OCI-LY1 (cell line): ENCODE measurements around the gene ITFG1.
"Not testable (repeated sequence)": the region's sequence is repeated elsewhere in the genome, so short reads cannot be mapped to it uniquely, and the experiment has no call there.

Experiments
- CTCF ChIP-seq: fragments of 200-600 bp; sonication (generic), shearing (Covaris generic); IDR thresholded peaks from 2 replicates; pipeline ENCODE4 v1.5.1; 2017; ENCODE audit warnings: mild to moderate bottlenecking, antibody characterized with exemption, low read length, moderate library complexity, mixed read lengths
- EZH2 ChIP-seq: fragments of 200-600 bp; sonication (generic), shearing (Covaris generic); IDR thresholded peaks from 2 replicates; pipeline ENCODE4 v1.8.0; 2017; ENCODE audit warnings: borderline replicate concordance, mixed run types, mild to moderate bottlenecking, antibody characterized with exemption, low read length, moderate library complexity, mixed read lengths

- not testable (repeated sequence) for TF ChIP-seq CTCF, EZH2
Observed at GRCh38 chr16:47349029-47349428, 111.8 kb downstream of the ITFG1 start.
